Hepatocyte (in vitro differentiated cells): ENCODE data around the gene RRP7A. TPM values are rescaled to one million over a fixed set of nuclear protein-coding genes. Genes with fewer than 3 reads are reported as not detected.
A peak's percentile ranks its signal among the peaks of the same experiment; 100 is the strongest.
"Not testable (repeated sequence)": the region's sequence is repeated elsewhere in the genome, so short reads cannot be mapped to it uniquely, and the experiment has no call there.

ENCODE experiments used
- DNase-seq: peaks from one replicate; pipeline ENCODE4 v3.0.0-alpha.2; 2016; ENCODE audit warnings: low spot score
- H2AFZ ChIP-seq: fragments of 200-600 bp; sonication (generic); 2 replicates; pipeline ENCODE4 v1.6.0; 2016; ENCODE audit warnings: antibody characterized with exemption, mild to moderate bottlenecking
- H3K27ac ChIP-seq: fragments of 200-600 bp; sonication (generic); 2 replicates; pipeline ENCODE4 v1.5.1; 2016; ENCODE audit warnings: mild to moderate bottlenecking
- H3K27me3 ChIP-seq: fragments of 200-600 bp; sonication (generic); 2 replicates; pipeline ENCODE4 v1.6.1; 2016
- H3K36me3 ChIP-seq: fragments of 200-600 bp; sonication (generic); replicated peaks from 2 replicates; pipeline ENCODE4 v1.5.1; 2016; ENCODE audit warnings: low read depth; ENCODE audit not compliant: insufficient read depth
- H3K4me1 ChIP-seq: fragments of 200-600 bp; sonication (generic); 2 replicates; pipeline ENCODE4 v1.5.1; 2016; ENCODE audit warnings: mild to moderate bottlenecking, moderate library complexity; ENCODE audit not compliant: insufficient read depth
- H3K4me2 ChIP-seq: fragments of 200-600 bp; sonication (generic); 2 replicates; pipeline ENCODE4 v1.6.0; 2016
- H3K4me3 ChIP-seq: fragments of 200-600 bp; sonication (generic); 2 replicates; pipeline ENCODE4 v1.5.1; 2016; ENCODE audit warnings: mild to moderate bottlenecking
- H3K79me2 ChIP-seq: fragments of 200-600 bp; sonication (generic); 2 replicates; pipeline ENCODE4 v1.6.0; 2017; ENCODE audit warnings: mild to moderate bottlenecking
- H3K9me2 ChIP-seq: fragments of 200-600 bp; sonication (generic); replicated peaks from 2 replicates; pipeline ENCODE4 v1.6.0; 2017; ENCODE audit warnings: mild to moderate bottlenecking; ENCODE audit not compliant: insufficient read depth
- H3K9me3 ChIP-seq: fragments of 200-600 bp; sonication (generic); 2 replicates; pipeline ENCODE4 v1.5.1; 2016; ENCODE audit warnings: low read depth, mild to moderate bottlenecking
- H4K20me1 ChIP-seq: fragments of 200-600 bp; sonication (generic); 2 replicates; pipeline ENCODE4 v1.6.0; 2016; ENCODE audit warnings: mild to moderate bottlenecking; ENCODE audit not compliant: insufficient read depth, poor library complexity, severe bottlenecking
- CTCF ChIP-seq: fragments of 200-600 bp; sonication (generic); IDR thresholded peaks from 2 replicates; pipeline ENCODE4 v1.5.1; 2016; ENCODE audit warnings: antibody characterized with exemption, mild to moderate bottlenecking; ENCODE audit not compliant: poor library complexity
- EZH2 ChIP-seq: fragments of 200-600 bp; sonication (generic); IDR thresholded peaks from 2 replicates; pipeline ENCODE4 v1.6.1; 2016; ENCODE audit warnings: antibody characterized with exemption, mild to moderate bottlenecking, borderline replicate concordance
- EZH2phosphoT487 ChIP-seq: fragments of 200-600 bp; sonication (generic); IDR thresholded peaks from one replicate; pipeline ENCODE4 v1.6.1; 2018; ENCODE audit warnings: antibody characterized with exemption, mild to moderate bottlenecking, low read depth, moderate library complexity; ENCODE audit not compliant: unreplicated experiment, severe bottlenecking
- WGBS: methylation state at CpG from one replicate; pipeline ENCODE4 v1.1.6; 2016; ENCODE audit warnings: low lambda C conversion rate; ENCODE audit errors: missing lambda C conversion rate; 5-methylcytosine and 5-hydroxymethylcytosine counted together
- polyA plus RNA-seq: library from polyadenylated mRNA; unstranded; fragments of >200 nt; fragmentation: Nextera tagmentation; extraction: Ambion mirVana; gene quantifications from 2 replicates; pipeline ENCODE4 v1.2.1, GENCODE V29; 2016
- total RNA-seq: library from RNA; depleted of rRNA; stranded (reverse); fragments of >200 nt; gene quantifications from 2 replicates; pipeline ENCODE4 v1.2.3, GENCODE V29; 2014

Gene RRP7A
- total and polyA plus RNA-seq, 2 experiments from 2014 or later, result 27.6 to 51.6 TPM

- Histone ChIP-seq H3K79me2 (no peaks in the 10 kb centered on the region), H3K9me3 (no peaks in the 10 kb centered on the region), H3K36me3 (no peaks in the 10 kb centered on the region), H3K4me2 (peak overlapping the region; percentile 62), H3K27ac (no peak overlapping the region), H4K20me1 (no peaks in the 10 kb centered on the region), H2AFZ (no peak overlapping the region), H3K4me3 (no peak overlapping the region), H3K9me2 (no peaks in the 10 kb centered on the region), H3K27me3 (no peaks in the 10 kb centered on the region), H3K4me1 (no peaks in the 10 kb centered on the region)
- DNase-seq, result no peak
- 78% methylated on average over 17 of the region's 26 CpGs for WGBS
- TF ChIP-seq EZH2, result no peak
- no peak for TF ChIP-seq CTCF
- no peak for TF ChIP-seq EZH2phosphoT487
Measured at GRCh38 chr22:42500836-42501179, 18.8 kb downstream of the RRP7A start.

DNA sequence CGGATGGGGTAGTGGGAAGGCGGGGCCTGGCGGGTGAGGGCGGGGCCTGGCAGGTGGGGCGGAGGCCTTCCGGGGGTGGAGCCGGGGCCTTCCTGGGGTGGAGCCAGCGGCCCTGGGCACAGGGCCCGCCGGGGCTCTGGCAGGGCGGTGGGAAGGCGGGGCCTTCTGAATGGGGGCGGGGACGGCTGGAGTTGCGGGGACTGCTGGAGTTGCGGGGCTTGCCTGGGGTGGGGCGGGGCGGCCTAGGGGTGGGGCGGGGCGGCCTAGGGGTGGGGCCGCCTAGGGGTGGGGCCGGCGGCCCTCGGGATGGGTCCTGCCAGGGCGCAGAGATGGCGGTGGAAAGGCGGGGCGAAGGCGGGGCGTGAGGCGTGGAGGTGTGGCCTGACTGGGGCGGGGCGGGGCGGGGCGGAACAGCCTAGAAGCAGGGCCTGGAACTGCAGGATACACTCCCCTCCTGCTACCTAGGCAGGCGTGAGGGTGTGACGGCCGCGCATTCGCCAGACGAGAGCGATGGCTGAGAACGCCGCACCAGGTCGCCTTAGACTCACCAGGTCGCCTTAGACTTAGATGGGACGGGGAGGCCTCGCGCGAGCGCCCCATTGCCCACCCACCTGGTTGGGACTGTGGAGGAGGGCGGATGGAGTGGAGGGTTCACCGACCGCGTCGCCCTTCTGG lies 19.3 kb downstream of the RRP7A start:
- H3K27me3 ChIP-seq, result no peaks in the 10 kb centered on the region
- peak overlapping the region; percentile 62 for H3K4me2 ChIP-seq
- no peaks in the 10 kb centered on the region for H3K79me2 ChIP-seq
- no peaks in the 10 kb centered on the region for H3K9me3 ChIP-seq
- no peaks in the 10 kb centered on the region for H3K36me3 ChIP-seq
- peak; percentile 70 for DNase-seq
- no peak overlapping the region for H3K27ac ChIP-seq
- no peaks in the 10 kb centered on the region for H3K9me2 ChIP-seq
- no peak overlapping the region for H3K4me3 ChIP-seq
- no peak overlapping the region for H2AFZ ChIP-seq
- no peak for TF ChIP-seq EZH2phosphoT487
- TF ChIP-seq CTCF, result no peak
- TF ChIP-seq EZH2, result no peak
- no peaks in the 10 kb centered on the region for H4K20me1 ChIP-seq
- 46% methylated on average over 19 of the region's 56 CpGs for WGBS
- no peaks in the 10 kb centered on the region for H3K4me1 ChIP-seq

- not testable (repeated sequence) for H3K4me3 ChIP-seq, H3K27ac ChIP-seq, H3K27me3 ChIP-seq, H4K20me1 ChIP-seq, DNase-seq, H3K79me2 ChIP-seq, H2AFZ ChIP-seq, H3K9me3 ChIP-seq, H3K36me3 ChIP-seq, H3K9me2 ChIP-seq, H3K4me1 ChIP-seq
- H3K4me2 ChIP-seq, result peak overlapping the region; percentile 62
- WGBS, result 90% methylated on average over 15 of the region's 15 CpGs
Measured at GRCh38 chr22:42499773-42500160, 19.8 kb downstream of the RRP7A start.

DNA sequence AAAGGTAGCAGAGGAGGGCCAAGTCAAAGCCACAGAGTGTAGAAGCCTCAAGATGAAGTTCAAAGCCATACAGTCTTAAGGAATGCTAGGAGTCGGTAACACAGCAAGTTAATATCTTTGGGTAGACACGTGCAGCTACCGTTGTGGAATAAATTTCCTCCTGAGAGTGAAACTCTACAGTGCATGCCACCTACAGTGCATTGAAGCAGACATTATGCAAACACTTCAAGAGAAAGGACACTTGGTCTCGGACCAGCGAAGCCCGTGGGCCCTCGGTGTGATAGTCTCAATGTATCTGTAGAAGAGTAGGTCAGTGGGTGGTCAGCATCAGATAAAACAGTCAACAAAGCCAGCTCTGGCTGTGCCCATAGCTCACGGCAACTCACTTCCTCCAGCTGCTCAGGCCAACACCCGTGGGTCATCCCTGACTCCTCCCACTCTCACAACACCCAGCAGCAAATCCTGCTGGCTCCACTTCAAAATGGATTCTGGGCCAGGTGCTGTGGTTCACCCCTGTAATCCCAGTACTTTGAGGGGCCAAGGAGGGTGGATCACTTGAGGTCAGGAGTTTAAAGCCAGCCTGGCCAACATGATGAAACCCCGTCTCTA lies 24.0 kb downstream of the RRP7A start:
- not testable (repeated sequence) for H3K4me3 ChIP-seq, H3K36me3 ChIP-seq, H3K4me2 ChIP-seq, H3K9me2 ChIP-seq, H3K9me3 ChIP-seq, H4K20me1 ChIP-seq, H2AFZ ChIP-seq, H3K4me1 ChIP-seq, H3K27me3 ChIP-seq, H3K79me2 ChIP-seq, H3K27ac ChIP-seq, DNase-seq
- 67% methylated on average over 10 of the region's 10 CpGs for WGBS
